Colonic mucosa (tissue), 4 donors: ENCODE results near the gene EIF1AD. TPM values are rescaled to one million over a fixed set of nuclear protein-coding genes. Genes with fewer than 3 reads are reported as not detected.

ENCODE experiments used
- DNase-seq: peaks from one replicate; pipeline ENCODE4 v3.0.0-alpha.2; 2020
- H3K27ac ChIP-seq: fragments of 200-600 bp; one replicate; pipeline ENCODE4 v1.8.0; 2021
- H3K27me3 ChIP-seq: fragments of 200-600 bp; one replicate; pipeline ENCODE4 v1.8.0; 2021
- H3K36me3 ChIP-seq: fragments of 200-600 bp; one replicate; pipeline ENCODE4 v1.8.0; 2021
- H3K4me1 ChIP-seq: fragments of 200-600 bp; one replicate; pipeline ENCODE4 v1.8.0; 2021; ENCODE audit warnings: mild to moderate bottlenecking
- H3K4me3 ChIP-seq: fragments of 200-600 bp; one replicate; pipeline ENCODE4 v1.8.0; 2021
- H3K9ac ChIP-seq, 2 donors: one replicate each; pipeline ENCODE4 v1.7.0; 2013; ENCODE audit warnings: control low read depth in 2 of 2, low read depth in 2 of 2, low read length in 2 of 2
- H3K9me3 ChIP-seq: fragments of 200-600 bp; one replicate; pipeline ENCODE4 v1.8.0; 2021
- CTCF ChIP-seq: fragments of 200-600 bp; IDR thresholded peaks from one replicate; pipeline ENCODE4 v1.8.0; 2022; ENCODE audit warnings: antibody characterized with exemption, mild to moderate bottlenecking
- intact Hi-C: fragments of 100-400 bp; cut with DNase I; formaldehyde crosslinking; loops from one replicate; pipeline ENCODE4 v1.14.1; 2022
- total RNA-seq, 2 donors: library from RNA; stranded (reverse); fragmentation: NEBNext Ultra II Directional in 1 of 2; extraction: Animal tissue kit (Norgen Biotek cat#: 25700) in 1 of 2; gene quantifications; one replicate each; pipeline ENCODE4 v1.2.1, GENCODE V29; 2021
- donor health status: healthy.
- donor health status: DM: no; HTN: no; CAD: no.
- donor health status: DM: no; HTN: no; CAD: no.

The EIF1AD gene
- total RNA-seq, 2 donors from 2014 or later, result 27.8 to 32.8 TPM

- TF ChIP-seq CTCF, result no peak
- Histone ChIP-seq H3K4me3 (no peak overlapping the region), H3K9me3 (no peaks in the 10 kb centered on the region), H3K27me3 (no peaks in the 10 kb centered on the region), H3K36me3 (peaks cover 13% of the 10 kb centered on the region), H3K9ac (no peak overlapping the region), H3K4me1 (no peaks in the 10 kb centered on the region), H3K27ac (no peak overlapping the region)
- no peak for DNase-seq
- intact Hi-C loops, result no loop called here
Measured at GRCh38 chr11:65976216-65977176, 25.5 kb downstream of the EIF1AD start.

- H3K27me3 ChIP-seq, result no peaks in the 10 kb centered on the region
- no peak overlapping the region for H3K9ac ChIP-seq
- H3K27ac ChIP-seq, result no peak overlapping the region
- no peaks in the 10 kb centered on the region for H3K4me1 ChIP-seq
- H3K4me3 ChIP-seq, result no peak overlapping the region
- TF ChIP-seq CTCF, result no peak
- no peak for DNase-seq
- H3K9me3 ChIP-seq, result no peaks in the 10 kb centered on the region
- H3K36me3 ChIP-seq, result peaks cover 13% of the 10 kb centered on the region
- intact Hi-C loops, result no loop called here
Measured at GRCh38 chr11:65975771-65976170, 26.2 kb downstream of the EIF1AD start.

- no peak overlapping the region for H3K4me3 ChIP-seq
- no peak for DNase-seq
- no peaks in the 10 kb centered on the region for H3K27me3 ChIP-seq
- intact Hi-C loops, result no loop called here
- H3K27ac ChIP-seq, result no peak overlapping the region
- peaks cover 13% of the 10 kb centered on the region for H3K36me3 ChIP-seq
- TF ChIP-seq CTCF, result no peak
- no peak overlapping the region for H3K9ac ChIP-seq
- H3K9me3 ChIP-seq, result no peaks in the 10 kb centered on the region
- no peaks in the 10 kb centered on the region for H3K4me1 ChIP-seq
Measured at GRCh38 chr11:65973439-65974110, 28.4 kb downstream of the EIF1AD start.

- TF ChIP-seq CTCF, result no peak
- Histone ChIP-seq H3K36me3 (peaks cover 6% of the 10 kb centered on the region), H3K9me3 (no peaks in the 10 kb centered on the region), H3K4me3 (no peak overlapping the region), H3K4me1 (no peaks in the 10 kb centered on the region), H3K9ac (no peak overlapping the region), H3K27ac (no peak overlapping the region), H3K27me3 (no peaks in the 10 kb centered on the region)
- no peak for DNase-seq
- intact Hi-C loops, result no loop called here
Measured at GRCh38 chr11:65972116-65972515, 29.8 kb downstream of the EIF1AD start.

- Histone ChIP-seq H3K36me3 (peaks cover 29% of the 10 kb centered on the region), H3K4me1 (no peaks in the 10 kb centered on the region), H3K27me3 (no peaks in the 10 kb centered on the region), H3K27ac (no peak overlapping the region), H3K9me3 (no peaks in the 10 kb centered on the region), H3K4me3 (no peak overlapping the region), H3K9ac (no peak overlapping the region)
- DNase-seq, result no peak
- TF ChIP-seq CTCF, result no peak
- intact Hi-C loops, result no loop called here
Measured at GRCh38 chr11:65968600-65969482, 33.1 kb downstream of the EIF1AD start.
